ENCODE measurements around the gene CNIH2.

DNA sequence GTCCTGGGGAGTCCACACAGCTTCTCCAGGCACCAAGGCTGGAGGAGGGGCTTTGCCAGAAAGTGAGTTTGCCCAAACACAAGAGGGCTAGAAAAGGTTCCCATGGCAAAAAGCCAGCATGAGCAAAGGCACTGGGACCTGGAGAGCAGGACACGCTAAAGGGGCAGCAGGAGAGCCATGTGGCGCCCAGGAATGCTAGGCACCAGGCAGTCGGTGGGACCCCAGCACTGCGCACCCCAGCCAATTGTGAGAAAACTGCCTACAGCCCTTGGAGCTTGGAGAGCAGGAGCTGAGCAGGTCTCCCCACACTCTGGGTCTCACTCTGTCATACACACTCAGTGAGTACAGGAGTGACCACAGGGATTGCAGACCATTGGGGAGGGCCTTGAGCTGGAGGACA, 14.7 kb upstream of the CNIH2 start:
- TF ChIP-seq ZNF274 (IDR thresholded peaks at IDR 0.05; ENCODE audit: borderline replicate concordance, low read depth, low read length) (no peak), NFIC (IDR thresholded peaks at IDR 0.05) (no peak), RB1 (IDR thresholded peaks at IDR 0.05; ENCODE audit: low read depth) (no peak), HNRNPK (IDR thresholded peaks at IDR 0.05; ENCODE audit: low read depth, low read length, poor library complexity, severe bottlenecking) (no peak)
- TF ChIP-seq, protein P1, sequence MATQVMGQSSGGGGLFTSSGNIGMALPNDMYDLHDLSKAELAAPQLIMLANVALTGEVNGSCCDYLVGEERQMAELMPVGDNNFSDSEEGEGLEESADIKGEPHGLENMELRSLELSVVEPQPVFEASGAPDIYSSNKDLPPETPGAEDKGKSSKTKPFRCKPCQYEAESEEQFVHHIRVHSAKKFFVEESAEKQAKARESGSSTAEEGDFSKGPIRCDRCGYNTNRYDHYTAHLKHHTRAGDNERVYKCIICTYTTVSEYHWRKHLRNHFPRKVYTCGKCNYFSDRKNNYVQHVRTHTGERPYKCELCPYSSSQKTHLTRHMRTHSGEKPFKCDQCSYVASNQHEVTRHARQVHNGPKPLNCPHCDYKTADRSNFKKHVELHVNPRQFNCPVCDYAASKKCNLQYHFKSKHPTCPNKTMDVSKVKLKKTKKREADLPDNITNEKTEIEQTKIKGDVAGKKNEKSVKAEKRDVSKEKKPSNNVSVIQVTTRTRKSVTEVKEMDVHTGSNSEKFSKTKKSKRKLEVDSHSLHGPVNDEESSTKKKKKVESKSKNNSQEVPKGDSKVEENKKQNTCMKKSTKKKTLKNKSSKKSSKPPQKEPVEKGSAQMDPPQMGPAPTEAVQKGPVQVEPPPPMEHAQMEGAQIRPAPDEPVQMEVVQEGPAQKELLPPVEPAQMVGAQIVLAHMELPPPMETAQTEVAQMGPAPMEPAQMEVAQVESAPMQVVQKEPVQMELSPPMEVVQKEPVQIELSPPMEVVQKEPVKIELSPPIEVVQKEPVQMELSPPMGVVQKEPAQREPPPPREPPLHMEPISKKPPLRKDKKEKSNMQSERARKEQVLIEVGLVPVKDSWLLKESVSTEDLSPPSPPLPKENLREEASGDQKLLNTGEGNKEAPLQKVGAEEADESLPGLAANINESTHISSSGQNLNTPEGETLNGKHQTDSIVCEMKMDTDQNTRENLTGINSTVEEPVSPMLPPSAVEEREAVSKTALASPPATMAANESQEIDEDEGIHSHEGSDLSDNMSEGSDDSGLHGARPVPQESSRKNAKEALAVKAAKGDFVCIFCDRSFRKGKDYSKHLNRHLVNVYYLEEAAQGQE (IDR thresholded peaks at IDR 0.05; ENCODE audit: borderline replicate concordance): no peak
- TF ChIP-seq, protein P1 (CRISPR knock-in tag; IDR thresholded peaks at IDR 0.05; ENCODE audit: low read depth): no peak
- TF ChIP-seq, protein P2, sequence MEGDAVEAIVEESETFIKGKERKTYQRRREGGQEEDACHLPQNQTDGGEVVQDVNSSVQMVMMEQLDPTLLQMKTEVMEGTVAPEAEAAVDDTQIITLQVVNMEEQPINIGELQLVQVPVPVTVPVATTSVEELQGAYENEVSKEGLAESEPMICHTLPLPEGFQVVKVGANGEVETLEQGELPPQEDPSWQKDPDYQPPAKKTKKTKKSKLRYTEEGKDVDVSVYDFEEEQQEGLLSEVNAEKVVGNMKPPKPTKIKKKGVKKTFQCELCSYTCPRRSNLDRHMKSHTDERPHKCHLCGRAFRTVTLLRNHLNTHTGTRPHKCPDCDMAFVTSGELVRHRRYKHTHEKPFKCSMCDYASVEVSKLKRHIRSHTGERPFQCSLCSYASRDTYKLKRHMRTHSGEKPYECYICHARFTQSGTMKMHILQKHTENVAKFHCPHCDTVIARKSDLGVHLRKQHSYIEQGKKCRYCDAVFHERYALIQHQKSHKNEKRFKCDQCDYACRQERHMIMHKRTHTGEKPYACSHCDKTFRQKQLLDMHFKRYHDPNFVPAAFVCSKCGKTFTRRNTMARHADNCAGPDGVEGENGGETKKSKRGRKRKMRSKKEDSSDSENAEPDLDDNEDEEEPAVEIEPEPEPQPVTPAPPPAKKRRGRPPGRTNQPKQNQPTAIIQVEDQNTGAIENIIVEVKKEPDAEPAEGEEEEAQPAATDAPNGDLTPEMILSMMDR (IDR thresholded peaks at IDR 0.05 in 2 of 3, conservative IDR thresholded peaks at IDR 0.05 in 1 of 3; ENCODE audit: insufficient read depth in 2 of 3, low read depth in 1 of 3, low read length in 3 of 3): no peak

Measured in K562 (cell line).